ENCODE data around the gene SHE.

DNA sequence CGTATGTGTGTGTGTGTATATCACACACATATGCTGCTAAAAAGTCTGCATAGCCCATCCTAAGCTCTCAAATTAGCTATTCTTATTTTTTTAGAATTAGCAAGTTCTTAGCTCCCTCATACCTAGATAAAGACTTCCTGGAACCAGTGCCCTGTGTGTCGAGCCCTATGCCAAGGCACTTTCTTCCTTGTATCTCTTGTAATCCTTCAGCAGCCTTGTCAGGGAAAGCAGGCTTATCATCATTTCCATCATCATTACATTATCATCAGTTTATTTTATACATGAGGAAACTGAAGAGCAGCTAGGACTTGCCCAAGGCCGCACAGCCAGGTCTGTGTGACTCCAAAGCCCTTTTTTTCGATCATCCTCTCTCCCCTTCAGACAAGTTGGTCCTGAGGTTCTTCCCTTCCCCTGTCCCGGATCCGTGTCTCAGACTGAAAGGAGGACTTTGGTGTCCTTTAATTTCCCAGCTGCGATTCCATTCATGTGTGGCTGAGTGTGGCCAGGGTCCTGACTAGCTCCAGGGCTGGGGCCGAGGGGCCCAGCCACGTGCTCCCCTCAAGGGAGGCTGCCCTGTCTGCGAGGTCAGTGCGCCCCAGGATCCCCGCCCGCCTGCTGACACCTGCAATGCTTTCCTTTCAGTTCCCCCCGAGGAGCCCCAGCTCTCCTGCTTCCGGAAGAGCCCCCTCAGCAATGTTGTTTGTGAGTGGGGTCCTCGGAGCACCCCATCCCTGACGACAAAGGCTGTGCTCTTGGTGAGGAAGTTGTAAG is 72.2 kb downstream of the SHE start:
- TF ChIP-seq, protein P1, sequence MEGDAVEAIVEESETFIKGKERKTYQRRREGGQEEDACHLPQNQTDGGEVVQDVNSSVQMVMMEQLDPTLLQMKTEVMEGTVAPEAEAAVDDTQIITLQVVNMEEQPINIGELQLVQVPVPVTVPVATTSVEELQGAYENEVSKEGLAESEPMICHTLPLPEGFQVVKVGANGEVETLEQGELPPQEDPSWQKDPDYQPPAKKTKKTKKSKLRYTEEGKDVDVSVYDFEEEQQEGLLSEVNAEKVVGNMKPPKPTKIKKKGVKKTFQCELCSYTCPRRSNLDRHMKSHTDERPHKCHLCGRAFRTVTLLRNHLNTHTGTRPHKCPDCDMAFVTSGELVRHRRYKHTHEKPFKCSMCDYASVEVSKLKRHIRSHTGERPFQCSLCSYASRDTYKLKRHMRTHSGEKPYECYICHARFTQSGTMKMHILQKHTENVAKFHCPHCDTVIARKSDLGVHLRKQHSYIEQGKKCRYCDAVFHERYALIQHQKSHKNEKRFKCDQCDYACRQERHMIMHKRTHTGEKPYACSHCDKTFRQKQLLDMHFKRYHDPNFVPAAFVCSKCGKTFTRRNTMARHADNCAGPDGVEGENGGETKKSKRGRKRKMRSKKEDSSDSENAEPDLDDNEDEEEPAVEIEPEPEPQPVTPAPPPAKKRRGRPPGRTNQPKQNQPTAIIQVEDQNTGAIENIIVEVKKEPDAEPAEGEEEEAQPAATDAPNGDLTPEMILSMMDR (IDR thresholded peaks at IDR 0.05): no peak
- no peak for TF ChIP-seq POLR2A (IDR thresholded peaks at IDR 0.05)

Measured in body of pancreas (tissue), 4 donors.